Mesenchymal stem cell (in vitro differentiated cells and primary cell): ENCODE measurements around the gene SAMD4B.

Experiments
- DNase-seq: peaks from one replicate; pipeline ENCODE4 v3.0.0-alpha.2; 2013
- H2AFZ ChIP-seq: one replicate; pipeline ENCODE4 v1.6.1; 2013; ENCODE audit warnings: low read depth, mild to moderate bottlenecking, control low read depth, inconsistent platforms, low read length, moderate library complexity
- H2AK5ac ChIP-seq: 2 replicates; pipeline ENCODE4 v1.6.1; 2013; ENCODE audit warnings: low read length, moderate library complexity, mild to moderate bottlenecking, inconsistent platforms; ENCODE audit not compliant: severe bottlenecking
- H2BK120ac ChIP-seq: one replicate; pipeline ENCODE4 v1.6.1; 2013; ENCODE audit warnings: low read depth, mild to moderate bottlenecking, inconsistent platforms, low read length, moderate library complexity
- H2BK12ac ChIP-seq, 2 experiments: one replicate each; pipeline ENCODE4 v1.6.1; 2013; ENCODE audit warnings: inconsistent platforms in 2 of 2, low read length in 2 of 2, mild to moderate bottlenecking in 2 of 2, moderate library complexity in 2 of 2, control low read depth in 1 of 2
- H2BK15ac ChIP-seq: one replicate; pipeline ENCODE4 v1.6.1; 2013; ENCODE audit warnings: mild to moderate bottlenecking, low read depth, inconsistent platforms; ENCODE audit not compliant: poor library complexity, severe bottlenecking
- H2BK5ac ChIP-seq: 2 replicates; pipeline ENCODE4 v1.6.1; 2013; ENCODE audit warnings: low read depth, mild to moderate bottlenecking, low read length, control low read depth, inconsistent platforms; ENCODE audit not compliant: poor library complexity, severe bottlenecking
- H3K14ac ChIP-seq, 2 experiments: one replicate each; pipeline ENCODE4 v1.6.1; 2013; ENCODE audit warnings: inconsistent platforms in 2 of 2, low read length in 2 of 2, control low read depth in 1 of 2, mild to moderate bottlenecking in 1 of 2, moderate library complexity in 1 of 2
- H3K18ac ChIP-seq, 2 experiments: one replicate each; pipeline ENCODE4 v1.6.1; 2013; ENCODE audit warnings: inconsistent platforms in 2 of 2, low read length in 2 of 2, control low read depth in 1 of 2, low read depth in 1 of 2, mild to moderate bottlenecking in 1 of 2
- H3K23ac ChIP-seq, 2 experiments: one replicate each; pipeline ENCODE4 v1.6.1; 2013; ENCODE audit warnings: inconsistent platforms in 2 of 2, low read length in 2 of 2, mild to moderate bottlenecking in 2 of 2, moderate library complexity in 2 of 2, control low read depth in 1 of 2
- H3K27ac ChIP-seq: 2 replicates; pipeline ENCODE4 v1.5.1; 2013; ENCODE audit warnings: mild to moderate bottlenecking, moderate library complexity, low read length, control low read depth, inconsistent platforms; ENCODE audit not compliant: poor library complexity, severe bottlenecking
- H3K27me3 ChIP-seq, 2 experiments: 2 replicates each; pipeline versions ENCODE4 v1.6.1 to v1.7.0; 2013; ENCODE audit warnings: low read length in 2 of 2, mild to moderate bottlenecking in 2 of 2, moderate library complexity in 2 of 2, control low read depth in 1 of 2, inconsistent platforms in 1 of 2; ENCODE audit not compliant: control insufficient read depth in 1 of 2, insufficient read depth in 1 of 2
- H3K36me3 ChIP-seq, 2 experiments: 2 replicates each; pipeline versions ENCODE4 v1.6.1 to v1.7.0; 2013; ENCODE audit warnings: low read length in 2 of 2, control low read depth in 1 of 2, inconsistent platforms in 1 of 2, low read depth in 1 of 2, mild to moderate bottlenecking in 1 of 2; ENCODE audit not compliant: insufficient read depth in 2 of 2, control insufficient read depth in 1 of 2
- H3K4ac ChIP-seq, 2 experiments: one replicate each; pipeline ENCODE4 v1.6.1; 2013; ENCODE audit warnings: inconsistent platforms in 2 of 2, low read length in 2 of 2, mild to moderate bottlenecking in 2 of 2, moderate library complexity in 2 of 2, control low read depth in 1 of 2, low read depth in 1 of 2
- H3K4me1 ChIP-seq: 2 replicates; pipeline ENCODE4 v1.6.1; 2013; ENCODE audit warnings: low read depth, low read length, control low read depth; ENCODE audit not compliant: control insufficient read depth, insufficient read depth
- H3K4me2 ChIP-seq: 2 replicates; pipeline ENCODE4 v1.6.1; 2013; ENCODE audit warnings: low read length, mild to moderate bottlenecking, inconsistent platforms; ENCODE audit not compliant: poor library complexity, severe bottlenecking
- H3K4me3 ChIP-seq, 2 experiments: 2 replicates each; pipeline versions ENCODE4 v1.5.1 to v1.7.0; 2013; ENCODE audit warnings: low read length in 2 of 2, mild to moderate bottlenecking in 2 of 2, control low read depth in 1 of 2, low read depth in 1 of 2; ENCODE audit not compliant: insufficient read depth in 1 of 2
- H3K79me1 ChIP-seq: replicated peaks from 2 replicates; pipeline ENCODE4 v1.6.1; 2013; ENCODE audit warnings: mild to moderate bottlenecking, control low read depth, low read length, inconsistent platforms; ENCODE audit not compliant: poor library complexity, severe bottlenecking
- H3K9ac ChIP-seq: 2 replicates; pipeline ENCODE4 v1.7.0; 2013; ENCODE audit warnings: mild to moderate bottlenecking, low read length, moderate library complexity
- H3K9me3 ChIP-seq: 2 replicates; pipeline ENCODE4 v1.7.0; 2013; ENCODE audit warnings: mild to moderate bottlenecking, low read length; ENCODE audit not compliant: control insufficient read depth
- H4K8ac ChIP-seq: one replicate; pipeline ENCODE4 v1.6.1; 2013; ENCODE audit warnings: inconsistent platforms, mild to moderate bottlenecking, low read length, moderate library complexity
- H4K91ac ChIP-seq: one replicate; pipeline ENCODE4 v1.6.1; 2013; ENCODE audit warnings: mild to moderate bottlenecking, low read length, inconsistent platforms
- WGBS: methylation state at CpG from one replicate; pipeline ENCODE4 v1.1.7; 2013; ENCODE audit warnings: mixed read lengths; 5-methylcytosine and 5-hydroxymethylcytosine counted together

Gene SAMD4B

GRCh38 chr19:39423258-39424086, 81.3 kb downstream of the SAMD4B start:
- H3K4me2 ChIP-seq = no peak overlapping the region
- H3K14ac ChIP-seq = no peak overlapping the region
- H3K4ac ChIP-seq = no peak overlapping the region
- no peak overlapping the region for H3K18ac ChIP-seq
- no peak overlapping the region for H3K9ac ChIP-seq
- peak; percentile 21 for DNase-seq
- H2BK5ac ChIP-seq = no peak overlapping the region
- H3K4me1 ChIP-seq = peaks cover 9% of the 10 kb centered on the region
- no peak overlapping the region for H4K91ac ChIP-seq
- H3K79me1 ChIP-seq = peaks cover 35% of the 10 kb centered on the region
- H3K27me3 ChIP-seq = no peaks in the 10 kb centered on the region
- H3K9me3 ChIP-seq = no peaks in the 10 kb centered on the region
- H2BK15ac ChIP-seq = no peak overlapping the region
- no peak overlapping the region for H2BK120ac ChIP-seq
- H2BK12ac ChIP-seq = no peak overlapping the region
- no peak overlapping the region for H2AFZ ChIP-seq
- no peak overlapping the region for H3K4me3 ChIP-seq
- H4K8ac ChIP-seq = no peak overlapping the region
- H2AK5ac ChIP-seq = no peak overlapping the region
- 97% methylated on average over 35 of the region's 35 CpGs for WGBS
- no peak overlapping the region for H3K27ac ChIP-seq
- no peak overlapping the region for H3K23ac ChIP-seq
- H3K36me3 ChIP-seq = peaks cover 38 to 74% of the 10 kb centered on the region in 2 experiments

DNA sequence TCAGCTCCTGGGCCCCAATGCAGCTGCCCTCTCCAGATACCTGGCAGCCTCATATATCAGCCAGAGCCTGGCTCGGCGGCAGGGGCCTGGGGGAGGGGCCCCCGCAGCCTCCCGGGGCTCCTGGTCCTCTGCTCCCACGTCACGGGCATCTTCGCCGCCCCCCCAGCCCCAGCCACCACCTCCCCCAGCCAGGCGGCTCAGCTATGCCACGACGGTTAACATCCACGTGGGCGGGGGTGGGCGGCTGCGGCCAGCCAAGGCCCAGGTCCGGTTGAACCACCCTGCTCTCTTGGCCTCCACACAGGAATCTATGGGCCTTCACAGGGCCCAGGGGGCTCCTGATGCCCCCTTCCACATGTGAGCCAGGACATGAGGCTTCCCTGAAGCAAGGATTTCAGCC, 82.7 kb downstream of the SAMD4B start:
- no peak overlapping the region for H2BK15ac ChIP-seq
- H2BK5ac ChIP-seq = no peak overlapping the region
- no peaks in the 10 kb centered on the region for H3K9me3 ChIP-seq
- H3K4me2 ChIP-seq = no peak overlapping the region
- H3K14ac ChIP-seq = no peak overlapping the region
- no peak overlapping the region for H3K23ac ChIP-seq
- no peak overlapping the region for H2AK5ac ChIP-seq
- no peak overlapping the region for H3K27ac ChIP-seq
- H3K18ac ChIP-seq = no peak overlapping the region
- no peak overlapping the region for H2BK120ac ChIP-seq
- H3K36me3 ChIP-seq = peaks cover 30 to 60% of the 10 kb centered on the region in 2 experiments
- no peak overlapping the region for H3K4ac ChIP-seq
- no peak overlapping the region for H3K4me3 ChIP-seq
- H4K8ac ChIP-seq = no peak overlapping the region
- WGBS = 97% methylated on average over 16 of the region's 16 CpGs
- no peaks in the 10 kb centered on the region for H3K27me3 ChIP-seq
- H3K4me1 ChIP-seq = peaks cover 22% of the 10 kb centered on the region
- H4K91ac ChIP-seq = no peak overlapping the region
- H3K79me1 ChIP-seq = peaks cover 29% of the 10 kb centered on the region
- H3K9ac ChIP-seq = no peak overlapping the region
- DNase-seq = no peak
- no peak overlapping the region for H2AFZ ChIP-seq
- H2BK12ac ChIP-seq = no peak overlapping the region

- 95% methylated on average over 7 of the region's 7 CpGs for WGBS
- H3K27ac ChIP-seq = no peak overlapping the region
These were observed 83.5 kb downstream of the SAMD4B start for GRCh38 chr19:39425744-39426143.

DNA sequence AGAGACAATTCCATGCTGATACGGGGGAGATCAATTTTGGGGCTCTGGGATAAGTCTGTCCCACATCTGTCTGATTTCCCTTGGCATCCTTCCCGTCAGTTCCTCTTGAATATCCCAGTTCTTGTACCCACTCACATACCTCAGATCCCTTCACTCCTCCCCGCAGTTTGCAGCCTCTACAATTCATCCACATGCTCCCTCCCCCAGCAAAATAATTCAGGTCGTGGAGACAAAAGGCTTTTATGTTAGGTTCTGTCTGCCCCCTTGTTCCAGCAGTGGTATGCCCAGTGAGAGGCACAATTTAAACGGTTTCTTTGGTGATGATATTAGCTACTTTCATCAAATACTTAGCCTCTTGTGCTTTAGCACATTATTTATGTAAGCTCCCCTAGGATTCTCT, 83.9 kb downstream of the SAMD4B start:
- H3K18ac ChIP-seq = no peak overlapping the region

More at GRCh38 chr19:39425744-39426143, 83.5 kb downstream of the SAMD4B start:
- Histone ChIP-seq H2AK5ac (peak overlapping the region; percentile 73), H2BK15ac (no peak overlapping the region), H3K79me1 (peaks cover 24% of the 10 kb centered on the region), H3K4me2 (no peak overlapping the region), H4K91ac (no peak overlapping the region), H3K18ac (no peak overlapping the region), H3K4me1 (peaks cover 25% of the 10 kb centered on the region), H3K9ac (no peak overlapping the region), H3K27me3 (no peaks in the 10 kb centered on the region), H3K4ac (no peak overlapping the region), H3K14ac (no peak overlapping the region), H2BK5ac (no peak overlapping the region), H2AFZ (no peak overlapping the region), H4K8ac (no peak overlapping the region), H3K36me3 (peaks cover 24 to 53% of the 10 kb centered on the region in 2 experiments), H3K23ac (no peak overlapping the region), H3K9me3 (no peaks in the 10 kb centered on the region), H2BK12ac (no peak overlapping the region), H2BK120ac (no peak overlapping the region), H3K4me3 (no peak overlapping the region)
- peak; percentile 28 for DNase-seq

More for the DNA sequence above, 83.9 kb downstream of the SAMD4B start:
- Histone ChIP-seq H2BK120ac (no peak overlapping the region), H3K36me3 (peaks cover 26 to 52% of the 10 kb centered on the region in 2 experiments), H2BK15ac (no peak overlapping the region), H2AFZ (no peak overlapping the region), H4K91ac (no peak overlapping the region), H3K79me1 (peaks cover 20% of the 10 kb centered on the region), H4K8ac (no peak overlapping the region), H3K4me1 (peaks cover 30% of the 10 kb centered on the region), H3K23ac (no peak overlapping the region), H3K9ac (no peak overlapping the region), H3K9me3 (no peaks in the 10 kb centered on the region), H2BK12ac (no peak overlapping the region), H2BK5ac (peak overlapping the region; percentile 10), H3K4me3 (no peak overlapping the region), H3K14ac (no peak overlapping the region), H3K4ac (no peak overlapping the region), H3K27me3 (no peaks in the 10 kb centered on the region), H3K4me2 (no peak overlapping the region), H3K27ac (peak overlapping the region; percentile 12), H2AK5ac (peak overlapping the region; percentile 73)
- peak; percentile 39 for DNase-seq
- WGBS = 96% methylated on average over 4 of the region's 5 CpGs
